ENCODE results near the gene MATN4. TPM values are rescaled to one million over a fixed set of nuclear protein-coding genes. Genes with fewer than 3 reads are reported as not detected.

The MATN4 gene
- total RNA-seq, 4 donors from 2014 or later = not detected

- intact Hi-C loops (cut with DNase I; ENCODE audit: low total_unique reads) (loop anchor here (2.0 to 5.0 kb wide), 3 partner anchors 15 to 1157 kb away; partner anchors contain the start of gene PKIG), in situ Hi-C loops (cut with MboI; ENCODE audit: low sequenced_read_pairs in 4 of 4) (loop anchor here in 2 of 4 donors (25.0 kb wide), 2 partner anchors 1127 to 1152 kb away; partner anchors contain the start of genes JPH2 (in 1 of the 2) and OSER1 (in 1 of the 2))
- ATAC-seq (no peak), DNase-seq (no peak)
- Histone ChIP-seq H3K27ac (peak overlapping the region; percentile 90 to 100 (median 98)), H3K4me3 (peak overlapping the region in 3 of 4 donors; percentile 13 to 96 (median 15)), H3K27me3 (no peaks in the 10 kb centered on the region), H3K9me3 (no peaks in the 10 kb centered on the region), H3K4me1 (peaks cover 81 to 84% of the 10 kb centered on the region in 2 donors), H3K36me3 (peaks cover 2 to 12% of the 10 kb centered on the region in 2 donors)
- TF ChIP-seq CTCF (IDR thresholded peaks at IDR 0.05 in 4 of 5, conservative IDR thresholded peaks at IDR 0.05 in 1 of 5) (no peak), POLR2A (IDR thresholded peaks at IDR 0.05) (peak in 1 of 2 donors; percentile 1)
Observed at GRCh38 chr20:45339799-45340198, 31.7 kb upstream of the MATN4 start.

- DNase-seq = peak in 1 of 2 donors; percentile 25
- intact Hi-C loops (cut with DNase I; ENCODE audit: low total_unique reads) (loop anchor here (5.0 kb wide), 2 partner anchors 757 to 1157 kb away; partner anchors contain the start of gene PKIG), in situ Hi-C loops (cut with MboI; ENCODE audit: low sequenced_read_pairs in 4 of 4) (loop anchor here in 2 of 4 donors (25.0 kb wide), 2 partner anchors 1127 to 1152 kb away; partner anchors contain the start of genes JPH2 (in 1 of the 2) and OSER1 (in 1 of the 2))
- peaks cover 77% of the 10 kb centered on the region in 2 donors for H3K4me1 ChIP-seq
- peak overlapping the region; percentile 90 to 100 (median 98) for H3K27ac ChIP-seq
- H3K9me3 ChIP-seq = no peaks in the 10 kb centered on the region
- H3K27me3 ChIP-seq = no peaks in the 10 kb centered on the region
- peaks cover 2 to 19% of the 10 kb centered on the region in 2 donors for H3K36me3 ChIP-seq
- H3K4me3 ChIP-seq = peak overlapping the region in 1 of 4 donors; percentile 11
- TF ChIP-seq POLR2A (IDR thresholded peaks at IDR 0.05) (peak in 1 of 2 donors; percentile 3), CTCF (IDR thresholded peaks at IDR 0.05 in 4 of 5, conservative IDR thresholded peaks at IDR 0.05 in 1 of 5) (no peak)
- ATAC-seq = no peak
Observed at GRCh38 chr20:45339084-45339483, 31.0 kb upstream of the MATN4 start.

- DNase-seq = peak in 1 of 2 donors; percentile 20
- Histone ChIP-seq H3K4me1 (peaks cover 70 to 71% of the 10 kb centered on the region in 2 donors), H3K4me3 (peak overlapping the region in 2 of 4 donors; percentile 28 to 39), H3K27me3 (no peaks in the 10 kb centered on the region), H3K27ac (peak overlapping the region; percentile 90 to 100 (median 98)), H3K9me3 (no peaks in the 10 kb centered on the region), H3K36me3 (peaks cover 2 to 26% of the 10 kb centered on the region in 2 donors)
- TF ChIP-seq POLR2A (IDR thresholded peaks at IDR 0.05) = peak in 1 of 2 donors; percentile 3
- TF ChIP-seq CTCF (IDR thresholded peaks at IDR 0.05 in 4 of 5, conservative IDR thresholded peaks at IDR 0.05 in 1 of 5) = no peak
- intact Hi-C loops (cut with DNase I; ENCODE audit: low total_unique reads) (loop anchor here (5.0 kb wide), 2 partner anchors 756 to 1156 kb away; partner anchors contain the start of gene PKIG), in situ Hi-C loops (cut with MboI; ENCODE audit: low sequenced_read_pairs in 4 of 4) (loop anchor here in 2 of 4 donors (25.0 kb wide), 2 partner anchors 1126 to 1151 kb away; partner anchors contain the start of genes JPH2 (in 1 of the 2) and OSER1 (in 1 of the 2))
- no peak for ATAC-seq
Observed at GRCh38 chr20:45338121-45339030, 30.3 kb upstream of the MATN4 start.

GRCh38 chr20:45337367-45338120, 29.4 kb upstream of the MATN4 start:
- peak; percentile 8 to 29 for ATAC-seq
- Histone ChIP-seq H3K4me3 (peak overlapping the region in 3 of 4 donors; percentile 6 to 39 (median 28)), H3K9me3 (no peaks in the 10 kb centered on the region), H3K27ac (peak overlapping the region; percentile 90 to 100 (median 98)), H3K27me3 (no peaks in the 10 kb centered on the region), H3K4me1 (peaks cover 62 to 66% of the 10 kb centered on the region in 2 donors), H3K36me3 (peaks cover 2 to 34% of the 10 kb centered on the region in 2 donors)
- TF ChIP-seq POLR2A (IDR thresholded peaks at IDR 0.05) = peak in 1 of 2 donors; percentile 53
- no peak for TF ChIP-seq CTCF (IDR thresholded peaks at IDR 0.05 in 4 of 5, conservative IDR thresholded peaks at IDR 0.05 in 1 of 5)
- DNase-seq = peak in 1 of 2 donors; percentile 73
- intact Hi-C loops (cut with DNase I; ENCODE audit: low total_unique reads) = loop anchor here (5.0 kb wide), 2 partner anchors 755 to 1155 kb away; partner anchors contain the start of gene PKIG
- in situ Hi-C loops (cut with MboI; ENCODE audit: low sequenced_read_pairs in 4 of 4) = loop anchor here in 2 of 4 donors (25.0 kb wide), 2 partner anchors 1125 to 1150 kb away; partner anchors contain the start of genes JPH2 (in 1 of the 2) and OSER1 (in 1 of the 2)
